ENCODE measurements around the gene HAUS8.

- TF ChIP-seq SIN3A (IDR thresholded peaks at IDR 0.05; ENCODE audit: low read depth, low read length) (no peak), TBL1XR1 (IDR thresholded peaks at IDR 0.05; ENCODE audit: low read depth, low read length) (no peak), EP300 (IDR thresholded peaks at IDR 0.05; ENCODE audit: borderline replicate concordance in 1 of 2, control insufficient read depth in 1 of 2, low read depth in 2 of 2, low read length in 2 of 2) (no peak), POLR2A (IDR thresholded peaks at IDR 0.05; ENCODE audit: low read depth, low read length) (no peak), TAF1 (IDR thresholded peaks at IDR 0.05; ENCODE audit: borderline replicate concordance, low read depth, low read length) (no peak), CTCF (IDR thresholded peaks at IDR 0.05 in 2 of 3, conservative IDR thresholded peaks at IDR 0.05 in 1 of 3; ENCODE audit: control insufficient read depth in 2 of 3, extremely low read depth in 1 of 3, insufficient read depth in 1 of 3, low read depth in 3 of 3, low read length in 3 of 3) (no peak), NFIC (IDR thresholded peaks at IDR 0.05; ENCODE audit: low read depth, low read length) (no peak), SKIL (IDR thresholded peaks at IDR 0.05; ENCODE audit: low read depth, poor library complexity, severe bottlenecking) (no peak), ZBTB40 (IDR thresholded peaks at IDR 0.05; ENCODE audit: borderline replicate concordance) (no peak)
Measured at GRCh38 chr19:17092696-17093095, 17.4 kb upstream of the HAUS8 start.
